Heart left ventricle (tissue), 13 donors: Measurements from ENCODE around the gene IL15RA.

Experiments
- POLR2A ChIP-seq, 2 donors: fragments of 450-650 bp; IDR thresholded peaks; one replicate each; pipeline ENCODE4 v1.6.1; 2017; ENCODE audit warnings: antibody characterized with exemption in 2 of 2, mild to moderate bottlenecking in 2 of 2, moderate library complexity in 2 of 2
- TF ChIP-seq, protein P1 (sequence below), 12 donors: fragments of 200-600 bp; sonication (generic) in 4 of 12; IDR thresholded peaks; one replicate each; pipeline versions ENCODE4 v1.5.0 to v1.8.0; 2018 to 2022; ENCODE audit warnings: antibody characterized with exemption in 12 of 12, mild to moderate bottlenecking in 5 of 12
- donor health status: ischemic (EF 13 %, LVEDD 7.1; RV severe dilation, severe dysfunction).
- donor health status: DM: no; HTN: yes; CAD: no.
- donor health status: DM: no; HTN: no; CAD: no.
- donor health status: ischemic (EF 25% LVEDD 6.9; RV normal size, moderate dysfunction).
- donor health status: ischemic (EF 25% LVEDD 5.7; RV mildly dilated, moderate dysfunction).
- donor health status: ischemic (EF 35%, LVEDD 5.7; RV mildly dilated, moderate dysfunction).
- donor health status: nonischemic (EF 11% LVEDD 7.7; RV severe dilation, severe dysfunction).
- donor health status: DM: yes; HTN: yes; CAD: no.
- donor health status: PGD.
- donor health status: ischemic (EF 29% LVEDD 5.4; RV normal size, mild dysfunction).
- donor health status: nonischemic (EF 23%, LVEDD 6.1; RV moderate dilation, normal function).

DNA sequence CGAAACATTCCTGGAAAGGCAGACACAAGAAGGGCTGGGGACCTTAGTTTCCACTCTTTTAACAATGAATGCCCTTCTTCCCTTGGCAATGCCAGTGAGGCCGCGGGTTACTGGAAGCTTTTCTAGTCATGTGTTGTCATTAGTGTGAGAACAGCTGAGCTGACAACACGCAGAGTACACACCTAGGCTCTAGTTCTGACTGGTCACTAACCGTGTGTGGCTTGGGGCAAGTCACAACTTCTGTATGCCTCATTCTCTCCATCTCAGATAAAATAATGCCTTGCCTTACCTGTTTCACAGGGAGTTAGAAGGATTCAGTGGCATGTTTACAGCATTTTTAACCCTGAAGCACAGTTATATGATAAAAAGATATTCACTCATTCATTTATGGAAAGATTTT is 55.6 kb downstream of the IL15RA start:
- TF ChIP-seq, protein P1, sequence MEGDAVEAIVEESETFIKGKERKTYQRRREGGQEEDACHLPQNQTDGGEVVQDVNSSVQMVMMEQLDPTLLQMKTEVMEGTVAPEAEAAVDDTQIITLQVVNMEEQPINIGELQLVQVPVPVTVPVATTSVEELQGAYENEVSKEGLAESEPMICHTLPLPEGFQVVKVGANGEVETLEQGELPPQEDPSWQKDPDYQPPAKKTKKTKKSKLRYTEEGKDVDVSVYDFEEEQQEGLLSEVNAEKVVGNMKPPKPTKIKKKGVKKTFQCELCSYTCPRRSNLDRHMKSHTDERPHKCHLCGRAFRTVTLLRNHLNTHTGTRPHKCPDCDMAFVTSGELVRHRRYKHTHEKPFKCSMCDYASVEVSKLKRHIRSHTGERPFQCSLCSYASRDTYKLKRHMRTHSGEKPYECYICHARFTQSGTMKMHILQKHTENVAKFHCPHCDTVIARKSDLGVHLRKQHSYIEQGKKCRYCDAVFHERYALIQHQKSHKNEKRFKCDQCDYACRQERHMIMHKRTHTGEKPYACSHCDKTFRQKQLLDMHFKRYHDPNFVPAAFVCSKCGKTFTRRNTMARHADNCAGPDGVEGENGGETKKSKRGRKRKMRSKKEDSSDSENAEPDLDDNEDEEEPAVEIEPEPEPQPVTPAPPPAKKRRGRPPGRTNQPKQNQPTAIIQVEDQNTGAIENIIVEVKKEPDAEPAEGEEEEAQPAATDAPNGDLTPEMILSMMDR (IDR thresholded peaks at IDR 0.05): no peak
- no peak for TF ChIP-seq POLR2A (IDR thresholded peaks at IDR 0.05)
